Umbilical cord (tissue), 2 donors: Measurements from ENCODE around the gene SNRPB. TPM values are rescaled to one million over a fixed set of nuclear protein-coding genes. Genes with fewer than 3 reads are reported as not detected.
"Not testable (repeated sequence)": the region's sequence is repeated elsewhere in the genome, so short reads cannot be mapped to it uniquely, and the experiment has no call there.

Source experiments
- DNase-seq: peaks from one replicate; pipeline ENCODE4 v3.0.0-alpha.2; 2015; ENCODE audit warnings: low spot score
- total RNA-seq: library from RNA; depleted of rRNA; stranded (reverse); fragments of >200 nt; gene quantifications from one replicate; pipeline ENCODE4 v1.2.3, GENCODE V29; 2014; ENCODE audit warnings: low replicate concordance; ENCODE audit not compliant: insufficient read depth

Gene SNRPB
- 85.9 TPM for total RNA-seq

DNA sequence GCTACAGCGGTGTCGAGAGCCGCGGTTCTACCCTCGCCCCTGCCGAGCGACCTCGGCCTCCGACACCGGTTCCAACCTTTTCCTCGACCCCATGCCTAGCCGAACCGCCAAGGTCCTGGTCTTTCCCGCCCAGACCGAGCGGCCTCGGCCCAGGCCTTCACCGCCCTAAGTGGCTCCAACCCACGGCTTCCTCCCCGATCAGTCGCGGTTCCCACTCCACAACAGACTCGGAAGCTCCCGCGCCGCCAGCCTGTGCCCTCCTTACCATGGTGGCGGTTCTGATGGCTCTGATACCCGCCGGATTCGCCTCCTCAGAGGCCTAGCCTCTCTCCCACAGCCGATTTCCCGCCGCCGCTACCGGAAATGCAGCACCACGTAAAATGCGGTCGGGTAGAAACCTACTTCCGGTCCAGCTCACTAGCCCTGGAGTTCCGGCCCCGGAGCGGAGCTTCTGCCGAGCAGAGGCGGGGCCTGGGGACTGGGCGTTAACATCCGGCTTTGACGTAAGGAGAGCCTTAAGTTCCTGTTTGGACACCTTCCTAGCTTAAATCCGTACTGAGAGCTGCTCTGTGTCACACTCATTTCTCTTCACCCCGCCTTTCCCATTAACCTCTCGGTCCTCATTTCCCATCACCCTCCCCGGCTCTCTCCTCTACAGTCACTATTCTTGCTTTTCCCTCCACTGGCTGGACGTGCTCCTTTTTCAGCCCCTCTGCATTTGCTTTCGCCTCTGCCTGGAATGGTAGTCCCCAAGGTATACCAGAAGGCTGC is at the start of gene SNRPB:
TSS of gene SNRPB (minus strand) at position 367 of the 771 bp plus-strand sequence. CDS start at position 268, 99 bp downstream.
- peak; percentile 99 for DNase-seq

DNA sequence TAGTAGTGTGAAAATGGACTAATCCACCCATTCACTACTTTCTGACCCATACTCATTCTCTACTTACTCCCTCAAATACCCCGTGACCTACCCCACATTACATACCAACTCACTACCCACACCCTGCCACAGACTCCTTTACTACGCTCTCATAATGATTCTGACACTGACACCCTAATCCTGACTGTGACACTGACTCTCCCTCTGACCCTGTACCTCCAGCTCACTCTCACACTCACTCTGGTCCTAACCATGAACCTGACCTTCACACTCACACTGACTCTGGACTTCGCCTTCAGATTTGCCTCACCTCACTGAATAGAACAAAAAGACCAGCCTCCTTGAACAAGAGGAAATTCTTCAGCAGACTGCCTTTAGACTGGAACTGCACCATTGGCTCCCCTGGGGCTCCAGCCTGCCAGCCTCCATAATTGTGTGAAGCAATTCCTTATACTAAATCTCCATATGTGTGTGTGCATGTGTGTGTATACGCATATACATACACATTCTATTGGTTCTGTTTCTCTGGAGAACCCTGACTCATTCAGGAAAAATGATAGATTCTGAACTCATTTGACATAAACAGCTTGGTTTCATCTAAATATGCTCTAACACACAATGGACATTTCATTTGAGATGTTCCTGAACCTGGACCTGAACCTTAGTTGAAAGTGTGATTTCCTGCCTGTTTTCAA is 48.7 kb upstream of the SNRPB start:
- DNase-seq: no peak

DNA sequence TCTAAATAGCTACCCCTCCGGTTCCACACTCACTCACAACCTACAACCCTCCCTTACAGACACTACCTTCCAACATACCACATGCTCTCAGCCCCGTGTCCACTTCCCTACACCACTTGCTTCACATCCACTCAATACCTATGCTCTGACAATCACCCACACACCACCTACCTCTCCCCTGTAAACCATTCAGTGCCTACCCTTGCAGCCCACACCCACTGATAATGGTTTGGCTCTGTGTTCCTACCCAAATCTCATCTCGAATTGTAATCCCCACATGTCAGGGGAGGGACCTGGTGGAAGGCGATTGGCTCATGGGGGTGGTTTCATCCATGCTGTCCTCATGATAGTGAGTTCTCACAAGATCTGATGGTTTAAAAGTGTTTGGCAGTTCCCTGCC is 48.0 kb upstream of the SNRPB start:
- DNase-seq: no peak

DNA sequence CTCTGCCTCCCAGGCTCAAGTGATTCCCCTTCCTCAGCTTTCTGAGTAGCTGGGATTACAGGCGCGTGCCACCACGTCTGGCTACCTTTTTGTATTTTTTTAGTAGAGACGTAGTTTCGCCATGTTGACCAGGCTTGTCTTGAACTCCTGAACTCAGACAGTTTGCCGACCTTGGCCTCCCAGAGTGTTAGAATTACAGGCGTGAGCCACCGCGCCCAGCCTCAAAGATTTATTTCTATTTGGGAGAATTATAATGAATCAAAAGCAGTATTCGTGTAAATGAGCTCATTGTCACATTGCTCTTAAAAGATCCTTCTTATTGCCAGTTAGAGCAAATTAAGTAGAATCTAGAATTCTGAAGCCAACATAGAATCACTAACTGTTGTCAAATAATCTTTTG is 47.5 kb upstream of the SNRPB start:
- no peak for DNase-seq

DNA sequence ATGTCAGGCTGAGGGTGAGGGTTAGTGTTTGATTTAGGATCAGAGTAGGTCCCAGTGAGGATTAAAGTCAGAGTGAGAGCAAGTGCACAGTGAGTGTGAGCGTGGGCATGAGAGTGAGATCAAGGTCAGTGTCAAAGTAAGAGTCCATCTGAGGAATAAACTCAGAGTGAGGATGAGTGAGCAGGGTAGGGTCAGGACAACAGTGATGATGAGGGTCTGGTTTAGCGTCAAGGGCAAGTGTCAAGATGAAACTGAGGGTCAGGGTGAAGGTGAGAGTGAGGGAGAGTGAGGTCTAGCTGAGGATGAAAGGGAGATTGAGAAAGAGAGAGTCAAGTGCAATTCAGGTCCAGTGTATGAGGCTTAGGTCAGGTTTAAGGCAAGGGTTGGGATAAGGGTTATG is 45.8 kb upstream of the SNRPB start:
- DNase-seq: no peak

DNA sequence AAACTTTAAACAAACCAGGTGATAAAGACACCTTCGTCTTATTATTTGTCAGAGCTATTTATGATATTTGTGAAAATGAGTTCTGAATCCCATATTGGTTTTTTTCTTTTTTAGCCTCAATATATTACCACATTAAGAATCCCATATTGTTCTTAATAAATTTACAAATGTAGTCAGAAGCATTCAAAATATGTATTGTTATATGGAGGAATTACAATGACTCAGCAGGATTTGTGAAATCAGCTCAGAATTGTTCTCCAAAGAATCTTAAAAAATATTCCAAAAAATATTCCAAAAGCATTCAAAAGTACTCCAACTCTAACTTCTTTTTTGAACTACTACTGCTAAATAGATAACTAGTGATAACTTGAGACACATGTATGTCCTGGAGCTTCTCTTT is 44.6 kb upstream of the SNRPB start:
- no peak for DNase-seq

DNA sequence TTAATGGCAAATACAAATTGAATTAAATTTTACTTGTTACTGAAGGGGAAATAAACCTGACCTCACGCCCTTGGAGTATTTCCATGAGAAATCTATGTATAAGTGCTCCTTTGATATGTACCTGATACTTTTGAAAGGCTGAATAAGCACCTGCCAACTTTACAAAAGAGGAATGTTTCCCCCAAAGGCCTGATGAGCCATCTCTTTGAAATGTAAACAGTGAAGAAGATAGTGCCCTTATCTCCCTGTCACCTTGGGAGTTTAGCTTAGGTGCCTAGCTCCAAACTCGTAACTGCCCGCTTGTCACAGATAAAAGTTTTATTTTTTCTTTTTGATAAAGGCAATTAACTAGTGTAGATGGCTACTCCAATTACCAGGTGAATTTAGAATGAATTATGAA is 39.2 kb upstream of the SNRPB start:
- no peak for DNase-seq

DNA sequence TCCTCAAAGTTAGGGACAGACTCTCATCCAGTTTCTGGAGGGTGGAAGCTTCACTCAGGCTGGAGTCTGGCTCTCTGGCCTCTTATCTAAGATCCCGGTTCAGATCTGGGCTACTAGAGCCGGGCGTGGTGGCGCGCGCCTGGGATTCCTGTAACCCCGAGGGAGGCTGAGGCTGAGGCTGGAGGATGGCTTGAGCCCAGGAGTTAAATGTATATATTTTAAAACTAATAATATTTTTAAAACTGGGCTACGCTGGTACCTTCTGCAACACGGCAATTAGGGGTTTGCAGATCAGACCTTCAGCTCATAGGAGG is 38.8 kb upstream of the SNRPB start:
- DNase-seq: no peak

DNA sequence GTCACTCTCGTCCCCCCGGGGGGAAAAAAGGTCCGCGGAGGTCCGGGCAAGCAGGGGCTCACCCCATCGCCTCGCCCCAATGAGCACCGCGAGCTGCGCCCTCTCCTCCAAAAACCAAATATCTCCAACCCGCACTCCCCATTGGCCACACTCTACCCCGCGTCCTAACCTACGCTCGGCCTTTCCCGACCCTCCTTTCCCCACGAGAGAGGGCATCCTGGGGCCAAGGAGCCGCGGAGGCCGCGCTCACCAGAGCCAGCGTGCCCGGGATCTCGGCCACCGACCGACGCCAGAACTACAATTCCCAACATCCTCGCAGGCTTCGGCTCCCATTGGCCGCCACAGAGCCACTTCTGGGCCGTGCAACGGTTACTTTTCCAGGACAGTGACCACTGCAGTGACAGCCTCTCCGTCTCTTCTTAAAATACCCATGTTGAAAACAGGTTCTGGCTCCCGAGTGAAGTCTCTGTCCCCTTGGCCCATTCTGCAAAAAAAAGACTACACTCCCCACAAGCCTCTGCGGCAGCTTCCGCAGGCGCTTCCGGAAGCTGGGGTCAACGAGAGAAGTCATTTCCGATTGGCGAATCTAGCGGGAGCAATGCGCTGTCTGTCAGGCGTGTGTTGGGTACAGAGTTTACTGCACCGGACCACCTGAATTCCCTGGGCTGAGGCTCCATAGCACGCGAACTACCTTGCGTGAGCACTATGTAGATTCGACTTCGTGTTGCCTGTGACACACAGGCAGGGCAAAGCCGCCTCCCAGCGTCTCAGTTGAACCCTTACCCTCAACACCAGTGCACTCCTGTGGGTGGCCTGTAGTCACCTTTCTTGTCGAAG is 38.3 kb upstream of the SNRPB start, which contains the start of gene ZNF343:
TSS of gene ZNF343 (minus strand) at position 285 of the 837 bp plus-strand sequence. CDS start 15,020 bp downstream, outside the sequence.
- DNase-seq: peak; percentile 93

DNA sequence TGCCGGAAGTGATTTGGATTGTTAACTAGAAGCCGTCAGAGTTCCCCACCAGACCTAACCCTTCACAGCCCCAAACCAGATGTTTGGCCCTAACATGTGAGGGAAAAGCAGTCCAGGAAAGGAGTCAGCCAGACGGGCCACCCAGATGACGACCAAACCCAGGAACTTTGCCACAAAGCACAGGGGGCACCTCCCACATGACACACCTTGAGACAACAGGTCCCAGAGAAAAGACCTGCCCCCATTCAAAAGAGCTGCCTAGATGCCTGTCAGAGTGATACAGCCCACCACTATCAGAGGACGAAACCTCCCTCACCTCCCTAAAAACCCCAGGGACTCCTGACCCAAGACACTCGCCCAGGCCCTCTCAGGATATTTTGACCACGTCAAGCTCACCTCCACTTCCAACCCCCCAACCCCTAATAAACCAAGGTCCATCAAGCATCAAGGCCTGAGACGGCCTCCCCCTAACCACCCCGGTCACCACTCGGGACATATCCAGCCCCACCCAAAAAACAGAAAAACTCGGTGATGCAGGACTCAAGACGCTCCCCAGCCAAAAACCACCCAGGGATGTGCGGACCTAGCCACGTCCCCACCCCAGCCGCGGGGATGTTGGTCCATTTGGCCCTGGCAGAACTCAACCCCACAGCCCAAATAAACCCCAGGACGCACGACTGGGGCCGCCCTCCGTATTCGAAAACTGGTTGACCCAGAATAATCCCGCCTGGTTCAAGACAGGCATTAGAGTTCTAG is 37.5 kb upstream of the SNRPB start:
- no peak for DNase-seq

DNA sequence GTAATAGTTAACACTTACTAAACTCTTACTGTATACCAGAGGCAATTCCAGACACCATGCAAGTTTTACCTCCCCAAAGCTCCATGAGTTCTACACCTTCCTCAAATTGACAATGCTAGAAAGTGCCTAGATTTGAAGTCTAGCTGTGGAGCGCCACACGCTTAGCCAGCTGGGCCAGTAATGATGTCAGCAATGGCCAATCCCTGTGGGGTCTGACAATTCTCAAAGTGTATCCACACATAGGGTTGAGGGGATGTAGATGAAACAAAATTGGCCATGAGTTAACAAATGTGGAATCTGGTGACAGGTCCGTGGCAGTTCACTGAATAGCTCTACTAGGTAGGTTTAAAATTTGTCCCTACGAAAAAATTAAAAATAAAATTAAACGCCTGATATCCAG is 36.9 kb upstream of the SNRPB start:
- no peak for DNase-seq

DNA sequence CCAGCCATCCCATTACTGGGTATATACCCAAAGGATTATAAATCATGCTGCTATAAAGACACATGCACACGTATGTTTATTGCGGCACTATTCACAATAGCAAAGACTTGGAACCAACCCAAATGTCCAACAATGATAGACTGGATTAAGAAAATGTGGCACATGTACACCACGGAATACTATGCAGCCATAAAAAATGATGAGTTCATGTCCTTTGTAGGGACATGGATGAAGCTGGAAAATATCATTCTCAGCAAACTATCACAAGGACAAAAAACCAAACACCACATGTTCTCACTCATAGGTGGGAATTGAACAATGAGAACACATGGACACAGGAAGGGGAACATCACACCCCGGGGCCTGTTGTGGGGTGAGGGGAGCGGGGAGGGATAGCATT is 35.8 kb upstream of the SNRPB start:
- DNase-seq: not testable (repeated sequence)

DNA sequence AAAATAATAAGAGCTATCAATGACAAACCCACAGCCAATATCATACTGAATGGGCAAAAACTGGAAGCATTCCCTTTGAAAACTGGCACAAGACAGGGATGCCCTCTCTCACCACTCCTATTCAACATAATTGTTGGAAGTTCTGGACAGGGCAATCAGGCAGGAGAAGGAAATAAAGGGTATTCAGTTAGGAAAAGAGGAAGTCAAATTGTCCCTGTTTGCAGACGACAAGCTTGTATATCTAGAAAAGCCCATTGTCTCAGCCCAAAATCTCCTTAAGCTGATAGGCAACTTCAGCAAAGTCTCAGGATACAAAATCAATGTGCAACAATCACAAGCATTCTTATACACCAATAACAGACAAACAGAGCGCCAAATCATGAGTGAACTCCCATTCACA is 34.2 kb upstream of the SNRPB start:
- DNase-seq: not testable (repeated sequence)

DNA sequence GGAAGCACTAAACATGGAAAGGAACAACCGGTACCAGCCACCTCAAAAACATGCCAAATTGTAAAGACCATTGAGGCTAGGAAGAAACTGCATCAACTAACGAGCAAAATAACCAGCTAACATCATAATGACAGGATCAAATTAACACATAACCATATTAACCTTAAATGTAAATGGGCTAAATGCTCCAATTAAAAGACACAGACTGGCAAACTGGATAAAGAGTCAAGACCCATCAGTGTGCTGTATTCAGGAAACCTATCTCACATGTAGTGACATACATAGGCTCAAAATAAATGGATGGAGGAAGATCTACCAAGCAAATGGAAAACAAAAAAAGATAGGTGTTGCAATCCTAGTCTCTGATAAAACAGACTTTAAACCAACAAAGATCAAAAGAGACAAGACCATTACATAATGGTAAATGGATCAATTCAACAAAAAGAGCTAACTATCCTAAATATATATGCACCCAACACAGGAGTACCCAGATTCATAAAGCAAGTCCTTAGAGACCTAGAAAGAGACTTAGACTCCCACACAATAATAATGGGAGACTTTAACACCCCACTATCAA is 32.3 kb upstream of the SNRPB start:
- not testable (repeated sequence) for DNase-seq

DNA sequence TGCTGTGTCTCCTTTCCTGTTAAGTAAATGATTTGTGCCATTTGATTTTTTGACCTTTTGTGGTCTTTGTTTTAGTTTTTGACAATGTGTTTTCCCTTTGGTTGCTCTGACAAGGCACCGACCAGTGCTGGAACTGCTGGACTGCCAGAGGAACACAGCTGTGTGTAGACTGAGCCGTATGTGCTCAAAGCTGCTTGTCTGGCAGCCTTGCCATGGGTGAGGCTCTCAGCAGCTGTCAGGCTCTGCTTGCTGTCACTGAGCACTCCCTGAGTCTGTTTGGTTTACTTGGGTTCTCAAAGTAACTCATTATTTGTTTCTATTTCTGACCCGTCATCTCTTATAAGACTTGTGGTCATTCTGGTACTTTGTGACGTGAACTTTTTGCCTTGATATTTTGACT is 15.1 kb upstream of the SNRPB start:
- DNase-seq: no peak

DNA sequence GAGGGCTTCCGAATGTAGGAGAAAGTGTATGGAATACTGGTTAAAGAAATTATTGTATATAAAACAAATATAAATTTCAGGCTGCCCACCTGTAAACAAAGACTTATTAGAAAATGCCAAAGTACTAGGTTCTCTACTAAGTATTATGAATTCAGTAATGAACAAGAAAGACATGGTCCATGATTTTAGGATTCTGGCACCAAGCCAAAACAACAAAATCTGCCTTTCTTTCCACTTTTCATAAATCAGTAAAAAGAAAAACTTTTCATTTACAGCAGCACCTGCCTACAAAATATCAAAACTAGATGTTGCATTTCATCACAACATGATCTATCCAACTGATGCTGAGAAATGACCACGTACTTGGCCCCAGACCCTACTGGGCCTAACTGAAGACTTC is 14.5 kb upstream of the SNRPB start:
- DNase-seq: no peak

DNA sequence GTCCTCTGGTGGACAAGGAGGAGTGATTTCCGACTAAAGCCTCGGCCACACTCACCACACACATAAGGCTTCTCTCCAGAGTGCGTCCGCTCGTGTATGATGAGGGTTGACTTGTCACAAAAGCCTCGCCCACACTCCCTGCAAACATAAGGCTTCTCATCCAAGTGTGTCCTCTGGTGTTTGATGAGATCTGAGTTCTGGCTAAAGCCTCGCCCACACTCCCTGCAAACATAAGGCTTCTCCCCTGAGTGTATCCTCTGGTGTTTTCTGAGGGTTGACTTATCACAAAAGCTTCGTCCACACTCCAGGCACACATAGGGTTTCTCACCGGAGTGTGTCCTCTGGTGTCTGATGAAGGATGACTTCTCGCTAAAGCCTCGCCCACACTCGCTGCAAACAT is 12.9 kb upstream of the SNRPB start:
- DNase-seq: no peak

DNA sequence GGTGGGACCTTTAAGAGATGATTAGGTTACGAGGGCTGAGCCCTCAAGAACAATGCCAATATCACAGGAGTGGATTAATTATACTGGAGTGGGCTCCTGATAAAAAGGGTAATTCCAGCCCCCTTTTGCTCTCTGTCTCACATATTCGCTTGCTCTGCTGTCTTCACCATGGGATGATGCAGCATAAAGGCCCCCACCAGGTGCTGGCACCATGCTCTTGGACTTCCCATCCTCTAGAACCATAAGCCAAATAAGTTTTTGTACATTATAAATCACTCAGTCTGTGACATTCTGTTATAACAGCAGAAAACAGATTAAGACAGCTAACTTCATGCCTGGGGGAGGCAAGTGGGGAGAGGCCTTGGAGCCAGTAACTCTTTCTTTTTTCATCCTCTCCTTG is 9.8 kb upstream of the SNRPB start:
- DNase-seq: no peak

DNA sequence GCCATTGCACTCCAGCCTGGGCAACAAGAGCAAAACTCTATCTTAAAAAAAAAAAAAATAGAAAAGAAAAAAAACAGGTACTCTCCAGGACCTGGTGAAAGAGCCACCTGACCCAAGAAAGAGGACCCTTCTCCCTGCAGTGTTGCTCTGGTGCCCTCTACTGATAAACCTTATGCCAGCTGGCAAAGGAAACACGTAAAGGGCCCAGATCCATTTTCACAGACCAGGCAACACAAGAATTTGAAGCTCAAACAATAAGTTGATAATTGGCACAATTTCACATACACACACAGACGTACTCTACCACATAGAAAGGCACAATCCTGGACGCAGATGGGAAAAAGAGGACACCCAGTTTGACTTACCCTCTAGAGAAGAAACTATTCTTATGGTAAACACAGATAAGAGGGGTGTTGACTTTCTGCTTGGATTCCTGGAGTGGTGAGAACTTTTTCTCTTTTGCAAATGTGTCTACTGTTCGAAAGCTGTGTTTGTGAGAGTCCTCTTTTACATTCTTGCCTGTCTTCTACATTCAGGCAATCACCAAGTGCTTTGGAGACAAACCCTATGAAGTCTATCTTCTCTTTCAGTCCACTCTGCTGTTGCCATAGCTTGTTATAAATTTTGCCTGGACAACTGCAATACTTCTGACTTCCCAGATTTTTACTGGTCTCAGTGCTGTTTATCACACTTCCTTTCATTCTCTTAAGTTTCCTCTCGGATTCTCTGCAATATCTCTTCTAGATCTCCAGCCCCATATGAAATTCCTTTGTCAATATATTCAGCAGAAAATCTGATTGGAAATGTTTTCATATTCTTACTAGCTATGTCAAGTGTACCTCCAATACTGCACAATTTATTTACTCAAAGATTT is 6.4 kb upstream of the SNRPB start:
- DNase-seq: no peak
